Keratinocyte (primary cell): ENCODE results near the gene ADCYAP1R1.

Experiments
- EZH2 ChIP-seq: IDR thresholded peaks from one replicate; pipeline ENCODE4 v1.6.1; 2012; ENCODE audit warnings: inconsistent platforms, mild to moderate bottlenecking, low read length, moderate library complexity
- TF ChIP-seq, protein P1 (sequence below), 3 experiments: IDR thresholded peaks in 1 of 3; conservative IDR thresholded peaks in 1 of 3; optimal IDR thresholded peaks in 1 of 3; 2 replicates in 2 of 3; 3 replicates in 1 of 3; pipeline versions ENCODE3 to v1.5.1; 2011; ENCODE audit warnings: low read length in 3 of 3, mild to moderate bottlenecking in 3 of 3, moderate library complexity in 2 of 3, control low read depth in 1 of 3, inconsistent platforms in 1 of 3; ENCODE audit not compliant: insufficient read depth in 2 of 3; ENCODE audit errors: extremely low read depth in 1 of 3

DNA sequence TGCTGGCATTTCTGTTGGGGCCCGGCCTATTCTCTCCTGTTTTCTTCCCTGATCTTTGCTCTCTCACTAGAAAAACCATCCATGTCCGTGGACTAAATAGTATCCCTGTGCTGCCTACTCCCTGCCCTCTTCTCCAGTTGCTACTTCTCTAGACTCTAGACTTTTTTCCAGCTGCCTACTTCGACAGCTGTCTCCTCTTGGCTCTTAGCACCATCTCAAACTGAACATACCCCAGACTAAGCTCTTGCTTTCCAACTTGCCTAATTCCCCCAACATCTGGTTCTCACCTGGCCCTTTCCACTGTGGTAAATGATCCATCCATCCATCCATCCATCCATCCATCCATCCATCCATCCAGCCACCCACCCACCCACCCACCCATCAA lies 19.5 kb downstream of the ADCYAP1R1 start:
- TF ChIP-seq, protein P1, sequence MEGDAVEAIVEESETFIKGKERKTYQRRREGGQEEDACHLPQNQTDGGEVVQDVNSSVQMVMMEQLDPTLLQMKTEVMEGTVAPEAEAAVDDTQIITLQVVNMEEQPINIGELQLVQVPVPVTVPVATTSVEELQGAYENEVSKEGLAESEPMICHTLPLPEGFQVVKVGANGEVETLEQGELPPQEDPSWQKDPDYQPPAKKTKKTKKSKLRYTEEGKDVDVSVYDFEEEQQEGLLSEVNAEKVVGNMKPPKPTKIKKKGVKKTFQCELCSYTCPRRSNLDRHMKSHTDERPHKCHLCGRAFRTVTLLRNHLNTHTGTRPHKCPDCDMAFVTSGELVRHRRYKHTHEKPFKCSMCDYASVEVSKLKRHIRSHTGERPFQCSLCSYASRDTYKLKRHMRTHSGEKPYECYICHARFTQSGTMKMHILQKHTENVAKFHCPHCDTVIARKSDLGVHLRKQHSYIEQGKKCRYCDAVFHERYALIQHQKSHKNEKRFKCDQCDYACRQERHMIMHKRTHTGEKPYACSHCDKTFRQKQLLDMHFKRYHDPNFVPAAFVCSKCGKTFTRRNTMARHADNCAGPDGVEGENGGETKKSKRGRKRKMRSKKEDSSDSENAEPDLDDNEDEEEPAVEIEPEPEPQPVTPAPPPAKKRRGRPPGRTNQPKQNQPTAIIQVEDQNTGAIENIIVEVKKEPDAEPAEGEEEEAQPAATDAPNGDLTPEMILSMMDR (optimal IDR thresholded peaks at IDR 0.05 in 1 of 3, IDR thresholded peaks at IDR 0.05 in 1 of 3, conservative IDR thresholded peaks at IDR 0.05 in 1 of 3; ENCODE audit: extremely low read depth in 1 of 3, insufficient read depth in 2 of 3, low read length in 3 of 3): no peak
- no peak for TF ChIP-seq EZH2
